HCT116 (cell line): ENCODE measurements around the gene NOP16. TPM values are rescaled to one million over a fixed set of nuclear protein-coding genes. Genes with fewer than 3 reads are reported as not detected.

Experiments used
- ATAC-seq: fragments of 200-7000 bp; cut with Tn5 transposase; 2 replicates; pipeline ENCODE4 v1.9.1; 2020; ENCODE audit warnings: mild to moderate bottlenecking, moderate library complexity
- BruUV-seq: library from RNA; stranded (reverse); fragments of 400-500 nt; replicated peaks from 2 replicates; lab custom pipeline; 2021; lab: Mats Ljungman, UMichigan
- CTCF ChIA-PET: fragments of 300-600 bp; sonication (Branson Sonifier 250); formaldehyde crosslinking; loops from one replicate; lab custom pipeline; 2021; ENCODE audit warnings: antibody characterized with exemption; lab: Charles Lee
- POLR2A ChIA-PET: fragments of 300-600, 350-600 bp; sonication (Branson Sonifier 250); formaldehyde crosslinking; loops from one replicate; lab custom pipeline; 2021; ENCODE audit warnings: antibody characterized with exemption; lab: Charles Lee
- RAD21 ChIA-PET, 2 experiments: fragments of 300-600 bp; sonication (Branson Sonifier 250); formaldehyde crosslinking; loops; one replicate each; lab custom pipeline; 2023; ENCODE audit warnings: low total read pairs in 2 of 2; ENCODE audit not compliant: uncharacterized antibody in 2 of 2, unreplicated experiment in 2 of 2, low non-redundant PET in 1 of 2; lab: Charles Lee
- DNase-seq: peaks from one replicate; pipeline ENCODE4 v3.0.0-alpha.2; 2010; ENCODE audit warnings: low read depth, low spot score
- H2AFZ ChIP-seq: fragments of 200-600 bp; shearing (Covaris generic), sonication (generic); 2 replicates; pipeline ENCODE4 v1.6.1; 2017; ENCODE audit warnings: low read depth, mixed run types, mixed read lengths, antibody characterized with exemption, low read length; ENCODE audit not compliant: poor library complexity, severe bottlenecking
- H3K27ac ChIP-seq: 2 replicates; pipeline ENCODE4 v1.5.1; 2012; ENCODE audit warnings: low read depth, low read length
- H3K27me3 ChIP-seq: fragments of 200-600 bp; sonication (generic); 2 replicates; pipeline ENCODE4 v1.6.1; 2016; ENCODE audit warnings: mixed run types, low read length, mixed read lengths; ENCODE audit not compliant: insufficient read depth
- H3K36me3 ChIP-seq, 2 experiments: fragments of 200-500 bp in 1 of 2; fragments of 200-600 bp in 1 of 2; sonication (Bioruptor generic) in 1 of 2; sonication (generic) in 1 of 2; 2 replicates each; pipeline versions ENCODE4 v1.5.1 to v1.6.1; 2014 to 2016; ENCODE audit warnings: low read length in 2 of 2, inconsistent platforms in 1 of 2, mixed read lengths in 1 of 2, mixed run types in 1 of 2; ENCODE audit not compliant: insufficient read depth in 2 of 2, control insufficient read depth in 1 of 2
- H3K4me1 ChIP-seq, 2 experiments: fragments of 200-600 bp in 1 of 2; sonication (generic) in 1 of 2; 2 replicates each; pipeline versions ENCODE4 v1.5.1 to v1.6.1; 2012 to 2017; ENCODE audit warnings: low read length in 2 of 2, inconsistent platforms in 1 of 2, mild to moderate bottlenecking in 1 of 2, mixed read lengths in 1 of 2, mixed run types in 1 of 2, moderate library complexity in 1 of 2; ENCODE audit not compliant: insufficient read depth in 2 of 2, control insufficient read depth in 1 of 2
- H3K4me2 ChIP-seq: fragments of 200-600 bp; sonication (generic); 2 replicates; pipeline ENCODE4 v1.6.1; 2017; ENCODE audit warnings: mixed run types, low read length, mixed read lengths
- H3K4me3 ChIP-seq, 2 experiments: fragments of 200-600 bp in 1 of 2; sonication (generic) in 1 of 2; replicated peaks in 1 of 2; 2 replicates each; pipeline ENCODE4 v1.5.1; 2011 to 2016; ENCODE audit warnings: low read length in 2 of 2, control low read depth in 1 of 2, low read depth in 1 of 2, mild to moderate bottlenecking in 1 of 2, mixed read lengths in 1 of 2, mixed run types in 1 of 2
- H3K79me2 ChIP-seq: fragments of 200-600 bp; sonication (generic); 2 replicates; pipeline ENCODE4 v1.6.1; 2017; ENCODE audit warnings: mild to moderate bottlenecking, mixed run types, low read length, moderate library complexity, mixed read lengths; ENCODE audit not compliant: insufficient read depth
- H3K9ac ChIP-seq: fragments of 200-600 bp; sonication (generic); 2 replicates; pipeline ENCODE4 v1.6.1; 2016; ENCODE audit warnings: low read length, mixed read lengths
- H3K9me2 ChIP-seq: fragments of 200-600 bp; sonication (generic), shearing (Covaris generic); 2 replicates; pipeline ENCODE4 v1.6.1; 2017; ENCODE audit warnings: mixed run types, mild to moderate bottlenecking, moderate library complexity; ENCODE audit not compliant: insufficient read depth
- H3K9me3 ChIP-seq, 2 experiments: fragments of 200-500 bp in 1 of 2; fragments of 200-600 bp in 1 of 2; sonication (Bioruptor generic) in 1 of 2; sonication (generic) in 1 of 2; 2 replicates each; pipeline ENCODE4 v1.6.1; 2014 to 2017; ENCODE audit warnings: low read length in 2 of 2, mixed read lengths in 2 of 2, inconsistent platforms in 1 of 2, low read depth in 1 of 2, mild to moderate bottlenecking in 1 of 2, mixed run types in 1 of 2, moderate library complexity in 1 of 2; ENCODE audit not compliant: control insufficient read depth in 1 of 2, insufficient read depth in 1 of 2
- H4K20me1 ChIP-seq: fragments of 200-600 bp; sonication (generic), shearing (Covaris generic); 2 replicates; pipeline ENCODE4 v1.6.1; 2017; ENCODE audit warnings: mixed run types, mild to moderate bottlenecking, moderate library complexity; ENCODE audit not compliant: insufficient read depth
- ELF1 ChIP-seq: IDR thresholded peaks from 2 replicates; pipeline ENCODE4 v1.6.1; 2012; ENCODE audit warnings: low read depth, borderline replicate concordance
- EZH2 ChIP-seq: fragments of 200-600 bp; sonication (generic); IDR thresholded peaks from 2 replicates; pipeline ENCODE4 v1.6.1; 2017; ENCODE audit warnings: antibody characterized with exemption, mixed run types
- EZH2phosphoT487 ChIP-seq: fragments of 200-600 bp; IDR thresholded peaks from 2 replicates; pipeline ENCODE4 v1.6.1; 2018; ENCODE audit warnings: antibody characterized with exemption, borderline replicate concordance
- MAX ChIP-seq: IDR thresholded peaks from 2 replicates; pipeline ENCODE4 v1.6.1; 2012
- SP1 ChIP-seq: IDR thresholded peaks from 2 replicates; pipeline ENCODE4 v1.6.1; 2012; ENCODE audit warnings: low read depth
- SRF ChIP-seq: IDR thresholded peaks from 2 replicates; pipeline ENCODE4 v1.6.1; 2012; ENCODE audit warnings: low read depth
- TCF7L2 ChIP-seq: IDR thresholded peaks from 2 replicates; pipeline ENCODE4 v1.7.0; 2011; ENCODE audit warnings: borderline replicate concordance, inconsistent platforms; ENCODE audit not compliant: insufficient read depth, insufficient read length; ENCODE audit errors: extremely low read depth
- ZBTB33 ChIP-seq: IDR thresholded peaks from 2 replicates; pipeline ENCODE4 v1.6.1; 2011; ENCODE audit warnings: mild to moderate bottlenecking, low read length, moderate library complexity; ENCODE audit not compliant: insufficient replicate concordance; ENCODE audit errors: extremely low read depth
- intact Hi-C: fragments of 100-400 bp; cut with micrococcal nuclease; formaldehyde crosslinking; loops from 2 replicates; pipeline ENCODE4 v1.10.0; 2022
- total RNA-seq: library from RNA; stranded (reverse); gene quantifications from one replicate; pipeline ENCODE4 v1.2.1, GENCODE V29; 2021; ENCODE audit not compliant: unreplicated experiment

NOP16 gene
- total RNA-seq, 1 experiment from 2014 or later = 67.1 TPM

GRCh38 chr5:176350416-176350815, 38.0 kb downstream of the NOP16 start:
- no peak for ATAC-seq
- H4K20me1 ChIP-seq = no peaks in the 10 kb centered on the region
- no peaks in the 10 kb centered on the region for H3K9me3 ChIP-seq
- H3K79me2 ChIP-seq = peaks cover 50% of the 10 kb centered on the region; the same call in 1 of the 2 replicates
- intact Hi-C loops = no loop called here
- H3K27ac ChIP-seq = no peak overlapping the region
- ChIA-PET POLR2A (no interaction called here), RAD21 (no interaction called here), CTCF (no interaction called here)
- no peak overlapping the region for H3K4me3 ChIP-seq
- DNase-seq = no peak
- no peaks in the 10 kb centered on the region for H3K4me1 ChIP-seq
- no peak overlapping the region for H2AFZ ChIP-seq
- no TSS peak for BruUV-seq
- peaks cover 54 to 66% of the 10 kb centered on the region in 2 experiments for H3K36me3 ChIP-seq
- TF ChIP-seq ELF1 = no peak
- no peak for TF ChIP-seq SRF
- TF ChIP-seq SP1 = no peak
- TF ChIP-seq TCF7L2 = no peak
- TF ChIP-seq ZBTB33 = no peak
- TF ChIP-seq EZH2phosphoT487 = no peak
- H3K9ac ChIP-seq = no peak overlapping the region
- no peaks in the 10 kb centered on the region for H3K9me2 ChIP-seq
- no peak overlapping the region for H3K4me2 ChIP-seq
- no peaks in the 10 kb centered on the region for H3K27me3 ChIP-seq

- TF ChIP-seq EZH2 (no peak), MAX (no peak), TCF7L2 (no peak)
- Histone ChIP-seq H3K4me3 (no peak overlapping the region), H4K20me1 (no peaks in the 10 kb centered on the region), H3K9me3 (no peaks in the 10 kb centered on the region), H3K36me3 (peaks cover 21 to 31% of the 10 kb centered on the region in 2 experiments; a peak in 3 of 4 replicates), H3K27me3 (no peaks in the 10 kb centered on the region), H2AFZ (no peak overlapping the region), H3K27ac (no peak overlapping the region), H3K4me2 (no peak overlapping the region), H3K79me2 (no peaks in the 10 kb centered on the region), H3K4me1 (no peaks in the 10 kb centered on the region), H3K9ac (no peak overlapping the region), H3K9me2 (no peaks in the 10 kb centered on the region)
- ATAC-seq = no peak
- ChIA-PET POLR2A (no interaction called here), CTCF (no interaction called here), RAD21 (no interaction called here)
- intact Hi-C loops = no loop called here
- no TSS peak for BruUV-seq
- no peak for DNase-seq
Measured at GRCh38 chr5:176342766-176343458, 45.5 kb downstream of the NOP16 start.
